HepG2 (cell line): ENCODE measurements around the gene MRPL38. TPM values are rescaled to one million over a fixed set of nuclear protein-coding genes. Genes with fewer than 3 reads are reported as not detected.

Experiments
- ARID4A ChIP-seq: sonication (generic); formaldehyde crosslinking; IDR thresholded peaks from 2 replicates; pipeline ENCODE4 v1.5.0; 2020; ENCODE audit warnings: mild to moderate bottlenecking, missing genetic modification reagents, borderline replicate concordance
- CHD4 ChIP-seq: fragments of 200-600 bp; sonication (generic); IDR thresholded peaks from 2 replicates; pipeline ENCODE4 v1.7.0; 2017; ENCODE audit warnings: mild to moderate bottlenecking, low read length, borderline replicate concordance
- CSRNP1 ChIP-seq: sonication (generic); formaldehyde crosslinking; IDR thresholded peaks from 2 replicates; pipeline ENCODE4 v1.8.1; 2023; ENCODE audit warnings: mild to moderate bottlenecking, missing genetic modification reagents
- DMAP1 ChIP-seq: IDR thresholded peaks from 2 replicates; pipeline ENCODE4 v1.6.1; 2016
- GPN1 ChIP-seq: sonication (generic); formaldehyde crosslinking; IDR thresholded peaks from 2 replicates; pipeline ENCODE4 v1.5.1; 2020; ENCODE audit warnings: missing genetic modification reagents, borderline replicate concordance
- GTF2F1 ChIP-seq: fragments of 150-350 bp; IDR thresholded peaks from 2 replicates; pipeline ENCODE4 v1.6.1; 2014; ENCODE audit warnings: low read length
- NFE2L1 ChIP-seq: sonication (generic); formaldehyde crosslinking; IDR thresholded peaks from 2 replicates; pipeline ENCODE4 v1.4.0; 2020; ENCODE audit warnings: missing genetic modification reagents, mild to moderate bottlenecking, borderline replicate concordance
- NONO ChIP-seq, 2 experiments: fragments of 450-650 bp in 1 of 2; sonication (generic) in 1 of 2; formaldehyde crosslinking in 1 of 2; IDR thresholded peaks in 1 of 2; conservative IDR thresholded peaks in 1 of 2; 2 replicates each; pipeline versions ENCODE4 v1.6.1 to v1.8.0; 2017 to 2022; ENCODE audit warnings: mild to moderate bottlenecking in 1 of 2, missing genetic modification reagents in 1 of 2, moderate library complexity in 1 of 2
- TERF1 ChIP-seq: sonication (generic); formaldehyde crosslinking; IDR thresholded peaks from 2 replicates; pipeline ENCODE4 v1.8.0; 2022; ENCODE audit warnings: mild to moderate bottlenecking, missing genetic modification reagents, moderate library complexity
- U2AF2 ChIP-seq: fragments of 200-400 bp; formaldehyde crosslinking; IDR thresholded peaks from 2 replicates; pipeline ENCODE4 v1.6.1; 2017; ENCODE audit warnings: low read depth, mild to moderate bottlenecking, low read length
- ZBTB20 ChIP-seq: sonication (generic); formaldehyde crosslinking; IDR thresholded peaks from 2 replicates; pipeline ENCODE4 v1.8.1; 2023; ENCODE audit warnings: missing genetic modification reagents, low read depth, mild to moderate bottlenecking, borderline replicate concordance
- ZNF207 ChIP-seq: fragments of 450-650 bp; IDR thresholded peaks from 2 replicates; pipeline ENCODE4 v1.6.1; 2016; ENCODE audit warnings: antibody characterized with exemption, borderline replicate concordance
- ZNF260 ChIP-seq: sonication (generic); formaldehyde crosslinking; IDR thresholded peaks from 2 replicates; pipeline ENCODE4 v1.4.0; 2020; ENCODE audit warnings: missing genetic modification reagents, low read depth, mild to moderate bottlenecking, borderline replicate concordance
- ZNF335 ChIP-seq: sonication (generic); formaldehyde crosslinking; IDR thresholded peaks from 2 replicates; pipeline ENCODE4 v1.4.0; 2020; ENCODE audit warnings: missing genetic modification reagents
- ZNF367 ChIP-seq: sonication (generic); formaldehyde crosslinking; IDR thresholded peaks from 2 replicates; pipeline ENCODE4 v1.4.0; 2020; ENCODE audit warnings: missing genetic modification reagents, borderline replicate concordance
- ZNF589 ChIP-seq: sonication (generic); formaldehyde crosslinking; conservative IDR thresholded peaks from 2 replicates; pipeline ENCODE4 v1.8.0; 2022; ENCODE audit warnings: mild to moderate bottlenecking, moderate library complexity, missing genetic modification reagents
- ZNF878 ChIP-seq: sonication (generic); formaldehyde crosslinking; IDR thresholded peaks from 2 replicates; pipeline ENCODE4 v1.8.1; 2023; ENCODE audit warnings: mild to moderate bottlenecking, missing genetic modification reagents, moderate library complexity
- polyA plus RNA-seq, 8 experiments: library from polyadenylated mRNA; depleted of rRNA in 3 of 8; stranded (reverse) in 7 of 8; unstranded in 1 of 8; fragments of >200 nt; fragmentation: Illumina TruSeq in 4 of 8; extraction: Trizol in 4 of 8; gene quantifications; 2 replicates each; pipeline versions ENCODE4 v1.2.1 to v1.2.3, GENCODE V29; 2011 to 2016; ENCODE audit warnings: low read depth in 4 of 8, missing spikeins in 1 of 8, mixed read lengths in 1 of 8; ENCODE audit not compliant: insufficient read depth in 1 of 8
- total RNA-seq, 5 experiments: library from RNA; depleted of rRNA; stranded (reverse); fragments of >200 nt; fragmentation: Illumina TruSeq; extraction: Trizol; gene quantifications; 2 replicates each; pipeline ENCODE4 v1.2.3, GENCODE V29; 2016; ENCODE audit warnings: low read depth in 1 of 5
- TF ChIP-seq, protein P1 (sequence below): sonication (generic); formaldehyde crosslinking; IDR thresholded peaks from 2 replicates; pipeline ENCODE4 v1.8.1; 2022; ENCODE audit warnings: mild to moderate bottlenecking, missing genetic modification reagents

The MRPL38 gene
- total and polyA plus RNA-seq, 2 of the 13 experiments (the other 11 are each of a cell fraction or from before 2014, with no cell fraction given) = 83.7 to 125 TPM

DNA sequence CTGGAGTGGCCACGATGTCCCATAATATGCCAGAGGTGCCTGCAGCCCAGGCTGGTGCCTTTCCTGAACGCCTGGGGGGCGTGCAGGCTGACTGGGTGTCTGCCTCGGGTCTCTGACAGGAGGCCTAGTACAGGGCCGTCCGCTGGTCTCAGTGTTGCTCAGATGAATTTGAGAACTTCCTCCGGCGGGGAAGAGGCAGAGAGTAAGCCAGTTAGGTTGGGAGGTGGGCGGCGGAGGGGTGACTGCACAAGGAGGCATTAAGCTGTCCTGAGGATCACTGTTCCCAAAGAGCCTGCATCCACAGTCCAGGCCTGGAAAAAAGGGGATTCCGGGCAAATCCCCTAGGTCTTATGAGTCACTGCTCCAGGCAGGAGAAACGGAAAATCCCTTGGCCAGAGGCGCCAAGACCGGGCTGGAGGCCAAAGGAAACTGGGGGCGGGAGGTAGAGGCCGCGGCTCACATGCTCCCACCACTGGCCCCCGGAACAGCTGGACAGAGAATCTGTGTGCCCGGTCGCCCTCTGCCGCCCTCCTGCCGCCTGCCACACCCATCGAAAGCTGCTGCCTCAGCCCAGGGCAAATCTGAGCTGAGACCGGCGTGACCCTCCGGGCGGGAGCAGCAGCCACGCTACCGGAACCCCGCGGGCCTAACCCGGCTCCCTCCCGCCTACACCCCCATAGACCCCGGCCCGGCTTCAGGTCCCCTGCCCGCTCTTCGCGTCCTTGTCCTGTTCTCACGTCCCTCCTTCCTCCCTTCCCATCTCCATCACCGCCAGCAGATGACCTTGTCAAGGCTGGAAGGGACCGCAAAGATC lies 27.5 kb downstream of the MRPL38 start (continued):
- TF ChIP-seq ZBTB20 (CRISPR knock-in tag) = peak; percentile 40; the same call in 1 of the 2 replicates
- no peak for TF ChIP-seq GTF2F1
- TF ChIP-seq CHD4 = no peak
- 0 out of 2 replicates have a peak, but pooled peaks have one; percentile 18 for TF ChIP-seq ZNF260 (CRISPR knock-in tag)
- TF ChIP-seq ZNF207 = no peak
- no peak for TF ChIP-seq TERF1 (CRISPR knock-in tag)
- no peak; the same call in 1 of the 2 replicates for TF ChIP-seq GPN1 (CRISPR knock-in tag)
- TF ChIP-seq ZNF589 (CRISPR knock-in tag) = peak; percentile 58; the same call in 1 of the 2 replicates
- TF ChIP-seq ZNF878 (CRISPR knock-in tag) = peak; percentile 66; the same call in 1 of the 2 replicates
- 0 out of 2 replicates have a peak, but pooled peaks have one; percentile 0 for TF ChIP-seq ARID4A (CRISPR knock-in tag)
- no peak for TF ChIP-seq NONO (IDR thresholded peaks at IDR 0.05)
- peak; percentile 17 for TF ChIP-seq NONO (CRISPR knock-in tag; conservative IDR thresholded peaks at IDR 0.05)
- TF ChIP-seq, protein P1, sequence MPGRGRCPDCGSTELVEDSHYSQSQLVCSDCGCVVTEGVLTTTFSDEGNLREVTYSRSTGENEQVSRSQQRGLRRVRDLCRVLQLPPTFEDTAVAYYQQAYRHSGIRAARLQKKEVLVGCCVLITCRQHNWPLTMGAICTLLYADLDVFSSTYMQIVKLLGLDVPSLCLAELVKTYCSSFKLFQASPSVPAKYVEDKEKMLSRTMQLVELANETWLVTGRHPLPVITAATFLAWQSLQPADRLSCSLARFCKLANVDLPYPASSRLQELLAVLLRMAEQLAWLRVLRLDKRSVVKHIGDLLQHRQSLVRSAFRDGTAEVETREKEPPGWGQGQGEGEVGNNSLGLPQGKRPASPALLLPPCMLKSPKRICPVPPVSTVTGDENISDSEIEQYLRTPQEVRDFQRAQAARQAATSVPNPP (CRISPR knock-in tag) = peak; percentile 17; the same call in 1 of the 2 replicates
- no peak; the same call in 1 of the 2 replicates for TF ChIP-seq ZNF367
- peak; percentile 94 for TF ChIP-seq CSRNP1 (CRISPR knock-in tag)
- TF ChIP-seq ZNF335 (CRISPR knock-in tag) = no peak
- TF ChIP-seq NFE2L1 (CRISPR knock-in tag) = no peak
- TF ChIP-seq DMAP1 = peak; percentile 61
- TF ChIP-seq U2AF2 = no peak
